Common myeloid progenitor, CD34-positive (primary cell): ENCODE data around the gene PAFAH2.

Source experiments
- CTCF ChIA-PET: fragments of 350-600 bp; sonication (Branson Sonifier 250); formaldehyde crosslinking; loops from one replicate; lab custom pipeline; 2021; ENCODE audit warnings: antibody characterized with exemption; lab: Charles Lee
- POLR2A ChIA-PET: fragments of 350-600 bp; sonication (Branson Sonifier 250); formaldehyde crosslinking; loops from one replicate; lab custom pipeline; 2021; ENCODE audit warnings: antibody characterized with exemption; lab: Charles Lee
- DNase-seq, 3 donors: peaks; one replicate each; pipeline versions ENCODE4 v3.0.0 to v3.0.0-alpha.2; 2013
- H3K27ac ChIP-seq, 2 experiments: 1 replicate in 1 of 2; 2 replicates in 1 of 2; pipeline ENCODE4 v1.7.0; 2013; ENCODE audit warnings: inconsistent platforms in 2 of 2, low read length in 2 of 2, mild to moderate bottlenecking in 2 of 2, low read depth in 1 of 2, moderate library complexity in 1 of 2; ENCODE audit not compliant: severe bottlenecking in 2 of 2, insufficient read depth in 1 of 2, poor library complexity in 1 of 2
- H3K27me3 ChIP-seq, 5 experiments: replicated peaks in 2 of 5; 1 replicate in 3 of 5; 2 replicates in 2 of 5; pipeline versions ENCODE4 v1.6.1 to v1.7.0; 2013; ENCODE audit warnings: low read length in 4 of 5, mild to moderate bottlenecking in 2 of 5, moderate library complexity in 2 of 5, inconsistent platforms in 1 of 5; ENCODE audit not compliant: insufficient read depth in 5 of 5, control insufficient read depth in 4 of 5
- H3K36me3 ChIP-seq, 4 experiments: 1 replicate in 2 of 4; 2 replicates in 2 of 4; pipeline versions ENCODE4 v1.6.1 to v1.7.0; 2013; ENCODE audit warnings: low read length in 3 of 4, control low read depth in 1 of 4, mild to moderate bottlenecking in 1 of 4; ENCODE audit not compliant: control insufficient read depth in 4 of 4, insufficient read depth in 4 of 4
- H3K4me1 ChIP-seq, 4 experiments: 1 replicate in 3 of 4; 2 replicates in 1 of 4; pipeline versions ENCODE4 v1.6.1 to v1.7.1; 2013; ENCODE audit warnings: low read length in 3 of 4, mild to moderate bottlenecking in 3 of 4, control low read depth in 1 of 4, inconsistent platforms in 1 of 4, moderate library complexity in 1 of 4; ENCODE audit not compliant: control insufficient read depth in 4 of 4, insufficient read depth in 4 of 4; ENCODE audit errors: control extremely low read depth in 1 of 4
- H3K4me3 ChIP-seq, 7 experiments: 1 replicate in 4 of 7; 2 replicates in 3 of 7; pipeline versions ENCODE4 v1.5.1 to v1.7.0; 2013; ENCODE audit warnings: mild to moderate bottlenecking in 7 of 7, low read length in 6 of 7, moderate library complexity in 6 of 7, inconsistent platforms in 2 of 7, low read depth in 2 of 7, control low read depth in 1 of 7; ENCODE audit not compliant: insufficient read depth in 4 of 7, control insufficient read depth in 1 of 7; ENCODE audit errors: extremely low read depth in 1 of 7
- H3K9me3 ChIP-seq, 5 experiments: 1 replicate in 4 of 5; 2 replicates in 1 of 5; pipeline versions ENCODE4 v1.6.1 to v1.7.1; 2013; ENCODE audit warnings: low read length in 4 of 5, mild to moderate bottlenecking in 2 of 5, inconsistent platforms in 1 of 5, low read depth in 1 of 5, moderate library complexity in 1 of 5; ENCODE audit not compliant: control insufficient read depth in 4 of 5, insufficient read depth in 2 of 5; ENCODE audit errors: control extremely low read depth in 1 of 5
- WGBS: methylation state at CpG from one replicate; pipeline ENCODE4 v1.1.5; 2013; ENCODE audit not compliant: insufficient coverage; 5-methylcytosine and 5-hydroxymethylcytosine counted together

PAFAH2 gene

DNA sequence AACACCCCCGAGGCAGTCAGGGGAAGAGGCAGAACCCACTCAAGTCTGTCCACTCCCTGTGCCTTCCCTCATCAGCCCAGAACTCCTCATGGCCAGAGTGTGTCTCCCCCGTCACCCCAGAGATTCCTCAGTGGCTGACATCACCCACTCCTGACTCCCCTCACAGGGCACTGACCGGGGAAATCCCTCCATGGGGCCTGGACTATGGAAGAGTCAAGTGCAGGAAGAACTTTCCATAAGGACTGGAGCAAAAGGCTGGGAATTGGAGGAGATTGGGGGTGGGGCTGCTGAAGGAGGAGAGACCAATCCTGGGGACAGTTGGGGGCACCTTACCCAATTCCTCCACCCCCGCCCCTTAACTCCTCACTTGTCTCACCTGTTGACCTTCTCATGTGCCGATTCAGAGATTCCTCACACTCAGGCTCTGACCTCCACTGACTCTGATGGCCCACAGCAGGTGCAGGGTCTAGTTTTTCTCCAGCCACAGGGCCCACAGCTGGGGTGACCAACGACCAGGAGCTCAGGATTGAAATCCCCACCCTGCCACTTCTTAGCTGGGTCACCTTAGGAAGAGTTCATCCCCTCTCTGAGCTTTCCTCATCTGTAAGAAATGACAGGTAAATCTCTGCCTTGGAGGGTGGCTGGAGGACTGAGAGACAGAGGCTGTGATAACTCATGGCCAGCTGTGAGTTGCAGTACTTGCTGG lies 23.2 kb upstream of the PAFAH2 start:
- WGBS, result 93% methylated on average over 3 of the region's 6 CpGs
- peaks cover 0 to 39% (median 14%) of the 10 kb centered on the region in 4 experiments for H3K4me1 ChIP-seq
- H3K4me3 ChIP-seq, result no peak overlapping the region

DNA sequence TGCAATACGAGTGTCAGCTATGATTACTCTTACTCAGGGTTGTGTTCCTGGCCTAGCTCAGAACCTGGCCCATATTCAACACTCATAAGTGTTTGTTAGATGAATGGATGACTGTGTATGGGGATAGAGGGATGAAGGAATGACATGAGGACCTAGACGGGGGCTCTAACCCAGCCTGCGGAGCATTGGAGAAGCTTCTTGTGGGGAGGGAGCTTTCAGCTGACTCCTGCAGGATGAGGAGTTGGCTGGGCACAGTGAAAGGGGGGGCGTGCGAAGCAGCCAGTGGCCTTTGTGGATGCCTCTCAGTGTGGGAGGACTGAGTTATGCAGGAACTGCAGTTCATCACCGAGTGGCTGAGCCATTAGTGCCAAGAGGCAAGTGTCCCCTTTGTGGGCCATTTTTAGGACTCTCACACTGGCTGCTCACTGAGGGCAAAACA lies 22.5 kb upstream of the PAFAH2 start:
- H3K27ac ChIP-seq, result no peak overlapping the region
- POLR2A ChIA-PET, result no interaction called here
- no peaks in the 10 kb centered on the region for H3K9me3 ChIP-seq
- DNase-seq, result no peak
- no peak overlapping the region for H3K4me3 ChIP-seq
- WGBS, result 93% methylated on average over 6 of the region's 6 CpGs
- CTCF ChIA-PET, result interaction anchor here (0.7 to 1.7 kb wide), 6 partner anchors 10 to 24 kb away, joined by 3 to 5 read pairs (median 3); partner anchors contain the start of gene PAFAH2
- H3K4me1 ChIP-seq, result peaks cover 0 to 46% (median 18%) of the 10 kb centered on the region in 4 experiments
- H3K27me3 ChIP-seq, result peaks cover 0 to 8% (median 0%) of the 10 kb centered on the region in 5 experiments
- no peaks in the 10 kb centered on the region for H3K36me3 ChIP-seq

More for the DNA sequence above, 23.2 kb upstream of the PAFAH2 start:
- H3K9me3 ChIP-seq, result no peaks in the 10 kb centered on the region
- CTCF ChIA-PET, result interaction anchor here (1.4 to 2.0 kb wide), 4 partner anchors 10 to 126 kb away, joined by 3 to 8 read pairs (median 4); no protein-coding TSS in a partner anchor
- no peaks in the 10 kb centered on the region for H3K36me3 ChIP-seq
- no peak overlapping the region for H3K27ac ChIP-seq
- POLR2A ChIA-PET, result no interaction called here
- no peak for DNase-seq
- H3K27me3 ChIP-seq, result peaks cover 0 to 10% (median 0%) of the 10 kb centered on the region in 5 experiments

DNA sequence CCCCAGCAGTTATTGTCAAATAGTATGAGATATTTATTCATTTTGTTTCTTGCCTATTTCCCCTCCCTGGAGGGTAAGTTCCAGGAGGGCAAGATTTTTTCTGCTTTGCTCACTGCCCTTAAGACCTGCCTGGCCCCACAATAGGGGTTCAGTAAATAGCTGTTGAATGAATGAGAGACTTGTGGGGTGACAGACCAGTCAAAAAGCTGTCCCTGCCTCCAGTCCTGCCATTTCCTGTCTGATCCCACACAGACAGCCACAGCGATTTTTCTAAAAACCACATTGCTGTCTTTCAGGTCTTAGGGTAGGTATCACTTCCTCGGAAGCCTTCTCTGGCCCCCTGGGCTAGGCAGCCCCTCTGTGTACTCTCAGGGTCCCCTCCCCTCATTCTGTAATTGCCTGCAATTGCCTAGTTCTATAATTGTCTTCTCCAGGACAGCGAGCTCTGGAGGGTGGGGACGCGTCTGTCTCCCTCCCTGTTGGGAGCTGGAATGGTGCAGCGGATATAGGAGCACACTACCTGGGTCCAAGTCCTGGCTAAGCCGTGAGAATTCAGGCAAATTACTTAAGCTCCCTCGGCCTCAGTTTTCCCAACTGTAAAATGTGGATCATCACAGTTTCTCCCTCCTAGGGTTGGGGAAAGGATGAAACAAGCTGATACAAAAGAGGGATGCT lies 21.9 kb upstream of the PAFAH2 start:
- POLR2A ChIA-PET, result no interaction called here
- 54% methylated on average over 8 of the region's 8 CpGs for WGBS
- CTCF ChIA-PET, result interaction anchor here (0.7 to 1.3 kb wide), 5 partner anchors 10 to 22 kb away, joined by 3 to 5 read pairs (median 3); partner anchors contain the start of gene PAFAH2

DNA sequence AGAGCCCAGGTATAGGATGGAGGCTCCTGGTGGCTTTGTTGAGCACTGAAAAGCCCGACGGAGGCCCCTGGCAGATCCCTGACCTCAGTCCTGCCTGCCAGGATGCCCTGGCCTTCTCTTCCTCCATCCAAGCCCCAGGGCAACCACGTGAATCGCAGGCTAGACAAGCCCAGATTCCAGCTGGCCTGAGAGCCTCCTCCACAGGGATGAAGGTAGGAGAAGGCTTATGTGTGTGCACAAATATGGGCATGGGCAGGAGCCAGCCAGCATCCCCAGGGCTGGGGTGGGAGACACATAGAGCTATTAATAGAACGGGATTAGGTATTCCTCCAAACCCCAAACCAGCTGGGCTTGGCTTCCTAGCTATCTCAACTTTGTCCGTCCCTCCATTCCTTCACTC lies 19.7 kb upstream of the PAFAH2 start:
- H3K27me3 ChIP-seq, result peaks cover 0 to 7% (median 0%) of the 10 kb centered on the region in 5 experiments
- ChIA-PET POLR2A (no interaction called here), CTCF (interaction anchor here (0.6 to 1.2 kb wide), 2 partner anchors 121 to 179 kb away, joined by 3 to 5 read pairs; no protein-coding TSS in a partner anchor)
- no peaks in the 10 kb centered on the region for H3K36me3 ChIP-seq
- WGBS, result 100% methylated on average over 3 of the region's 6 CpGs
- no peak overlapping the region for H3K27ac ChIP-seq
- H3K4me3 ChIP-seq, result no peak overlapping the region
- no peaks in the 10 kb centered on the region for H3K9me3 ChIP-seq
- DNase-seq, result no peak
- H3K4me1 ChIP-seq, result peaks cover 0 to 52% (median 21%) of the 10 kb centered on the region in 4 experiments

More for the DNA sequence above, 21.9 kb upstream of the PAFAH2 start:
- H3K36me3 ChIP-seq, result no peaks in the 10 kb centered on the region
- no peak overlapping the region for H3K27ac ChIP-seq
- H3K4me1 ChIP-seq, result peaks cover 0 to 52% (median 21%) of the 10 kb centered on the region in 4 experiments
- H3K4me3 ChIP-seq, result no peak overlapping the region
- peaks cover 0 to 7% (median 0%) of the 10 kb centered on the region in 5 experiments for H3K27me3 ChIP-seq
- no peaks in the 10 kb centered on the region for H3K9me3 ChIP-seq
- DNase-seq, result peak in 2 of 3 donors; percentile 23 to 30

DNA sequence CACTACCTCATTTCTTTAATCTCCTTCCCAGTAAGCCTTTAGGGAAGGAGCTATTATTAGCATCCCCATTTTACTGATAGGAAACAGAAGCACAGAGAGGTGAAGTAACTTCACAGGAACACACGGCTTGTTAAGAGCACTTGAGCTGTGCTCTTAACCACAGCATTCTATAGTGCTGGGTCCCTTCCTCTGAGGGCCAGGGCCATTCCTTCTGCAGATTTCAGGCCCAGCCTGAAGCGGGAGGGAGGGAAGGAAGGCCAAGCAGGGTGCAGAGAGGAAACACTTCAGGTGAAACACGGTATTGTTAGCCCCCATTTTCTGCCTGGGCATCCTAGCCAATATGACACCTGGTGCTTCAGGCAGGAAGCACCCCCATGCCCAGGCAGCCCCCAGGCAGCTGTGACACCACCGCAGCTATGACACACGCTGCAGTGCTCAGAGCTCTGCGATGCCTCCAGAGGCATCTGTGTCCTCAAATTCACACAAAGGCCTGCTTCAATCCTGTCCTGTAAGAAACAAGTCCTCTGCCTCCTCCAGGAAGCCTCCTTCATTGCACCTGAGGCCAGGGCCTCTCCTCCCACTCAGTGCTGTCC lies 19.2 kb upstream of the PAFAH2 start:
- peak in 1 of 3 donors; percentile 19 for DNase-seq
- Histone ChIP-seq H3K4me3 (no peak overlapping the region), H3K27ac (no peak overlapping the region), H3K4me1 (peaks cover 0 to 52% (median 21%) of the 10 kb centered on the region in 4 experiments), H3K36me3 (no peaks in the 10 kb centered on the region), H3K27me3 (peaks cover 0 to 7% (median 0%) of the 10 kb centered on the region in 5 experiments), H3K9me3 (no peaks in the 10 kb centered on the region)
- WGBS, result 71% methylated on average over 6 of the region's 6 CpGs
- POLR2A ChIA-PET, result no interaction called here
- CTCF ChIA-PET, result interaction anchor here (1.0 to 1.2 kb wide), 2 partner anchors 22 to 121 kb away, joined by 3 to 5 read pairs; no protein-coding TSS in a partner anchor

DNA sequence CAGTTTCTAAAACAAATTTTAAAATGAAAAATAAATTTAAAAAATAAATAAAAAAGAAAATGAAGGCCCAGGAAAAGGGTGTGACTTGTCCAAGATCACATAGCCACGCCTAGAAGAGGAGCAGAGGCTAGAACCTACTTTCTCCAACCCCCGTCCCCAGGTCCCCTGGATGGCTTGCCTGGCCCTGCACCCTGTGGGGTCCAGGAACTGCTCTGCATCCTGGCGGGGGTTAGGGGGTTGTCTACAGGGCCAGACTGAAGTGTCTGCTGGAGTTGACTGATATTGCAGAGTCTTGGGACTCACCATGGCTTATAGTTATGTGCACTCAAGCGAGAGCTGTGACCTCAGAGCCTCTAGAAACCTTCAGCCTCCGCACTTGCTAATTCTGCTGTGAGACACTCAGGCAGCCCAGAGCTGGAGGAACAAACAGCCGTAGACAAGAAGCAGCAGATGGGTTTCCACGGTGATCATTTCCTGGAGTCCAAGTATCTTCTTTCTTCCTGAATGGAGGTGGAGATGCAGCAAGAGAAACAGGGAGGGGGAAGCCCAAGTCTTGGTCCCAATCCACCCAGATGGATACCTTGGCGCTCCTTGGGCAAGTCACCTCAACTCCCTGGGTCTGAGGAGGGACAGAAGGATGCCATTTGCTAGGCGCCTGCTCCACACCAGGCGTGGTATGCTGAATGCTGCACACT lies 18.5 kb upstream of the PAFAH2 start:
- Histone ChIP-seq H3K9me3 (no peaks in the 10 kb centered on the region), H3K4me3 (no peak overlapping the region), H3K27me3 (peaks cover 0 to 7% (median 0%) of the 10 kb centered on the region in 5 experiments), H3K27ac (no peak overlapping the region), H3K4me1 (peaks cover 0 to 48% (median 21%) of the 10 kb centered on the region in 4 experiments), H3K36me3 (no peaks in the 10 kb centered on the region)
- ChIA-PET CTCF (interaction anchor here (1.0 to 1.2 kb wide), 2 partner anchors 21 to 120 kb away, joined by 3 to 5 read pairs; no protein-coding TSS in a partner anchor), POLR2A (no interaction called here)
- DNase-seq, result peak in 1 of 3 donors; percentile 24
- WGBS, result 87% methylated on average over 9 of the region's 10 CpGs
